HL-60 (cell line): Measurements from ENCODE around the gene MSRB3.
"Not testable (repeated sequence)": the region's sequence is repeated elsewhere in the genome, so short reads cannot be mapped to it uniquely, and the experiment has no call there.

Experiments
- DNase-seq, 2 experiments: peaks; one replicate each; pipeline ENCODE4 v3.0.0-alpha.2; 2010 to 2020; ENCODE audit warnings: low read depth in 1 of 2, low spot score in 1 of 2
- H3K27ac ChIP-seq: fragments of 250-450 bp; sonication (Bioruptor Pico); replicated peaks from 2 replicates; pipeline ENCODE4 v1.5.1; 2020; ENCODE audit warnings: mild to moderate bottlenecking, moderate library complexity
- H3K27me3 ChIP-seq: fragments of 250-450 bp; sonication (Bioruptor Pico); 2 replicates; pipeline ENCODE4 v1.5.1; 2021; ENCODE audit warnings: mild to moderate bottlenecking, moderate library complexity; ENCODE audit not compliant: insufficient read depth, poor library complexity, severe bottlenecking
- H3K4me3 ChIP-seq: replicated peaks from 2 replicates; pipeline ENCODE4 v1.5.1; 2011; ENCODE audit warnings: mild to moderate bottlenecking, control low read depth, low read length; ENCODE audit not compliant: insufficient read depth
- GABPA ChIP-seq: IDR thresholded peaks from 2 replicates; pipeline ENCODE4 v1.6.1; 2012; ENCODE audit warnings: low read depth
- POLR2AphosphoS5 ChIP-seq: IDR thresholded peaks from 2 replicates; pipeline ENCODE4 v1.6.1; 2012; ENCODE audit warnings: low read depth
- SPI1 ChIP-seq: IDR thresholded peaks from 2 replicates; pipeline ENCODE4 v1.6.1; 2012; ENCODE audit warnings: low read depth, mild to moderate bottlenecking, borderline replicate concordance
- TF ChIP-seq, protein P1 (sequence below): IDR thresholded peaks from one replicate; pipeline ENCODE4 v1.5.1; 2011; ENCODE audit warnings: low read length, control low read depth, inconsistent platforms; ENCODE audit not compliant: insufficient read depth
- TF ChIP-seq, protein P2 (sequence below): IDR thresholded peaks from 2 replicates; pipeline ENCODE4 v1.6.1; 2012; ENCODE audit warnings: low read depth; ENCODE audit not compliant: insufficient replicate concordance

The MSRB3 gene

DNA sequence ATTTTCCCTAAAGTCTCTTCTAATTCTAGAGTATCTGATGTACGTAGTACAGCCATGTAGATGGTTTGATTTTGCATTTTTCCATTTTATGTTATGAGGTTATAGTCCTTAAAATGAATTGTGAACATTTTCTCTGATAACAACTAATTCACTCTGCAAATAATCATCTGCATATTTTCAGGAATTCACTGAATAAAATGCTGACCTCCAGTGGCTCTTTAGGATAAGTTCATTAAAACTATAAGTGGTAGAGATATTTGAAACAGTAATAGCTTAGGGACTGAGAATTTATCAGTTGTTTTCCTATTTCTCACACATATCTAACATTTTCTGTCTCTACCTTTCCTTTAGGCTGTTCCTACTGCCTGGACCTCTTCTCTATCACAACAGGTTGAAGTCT lies 4.4 kb downstream of the MSRB3 start:
- H3K27me3 ChIP-seq, result no peaks in the 10 kb centered on the region
- H3K4me3 ChIP-seq, result no peak overlapping the region
- no peak overlapping the region for H3K27ac ChIP-seq
- no peak for DNase-seq
- no peak for TF ChIP-seq SPI1
- no peak for TF ChIP-seq POLR2AphosphoS5
- TF ChIP-seq, protein P1, sequence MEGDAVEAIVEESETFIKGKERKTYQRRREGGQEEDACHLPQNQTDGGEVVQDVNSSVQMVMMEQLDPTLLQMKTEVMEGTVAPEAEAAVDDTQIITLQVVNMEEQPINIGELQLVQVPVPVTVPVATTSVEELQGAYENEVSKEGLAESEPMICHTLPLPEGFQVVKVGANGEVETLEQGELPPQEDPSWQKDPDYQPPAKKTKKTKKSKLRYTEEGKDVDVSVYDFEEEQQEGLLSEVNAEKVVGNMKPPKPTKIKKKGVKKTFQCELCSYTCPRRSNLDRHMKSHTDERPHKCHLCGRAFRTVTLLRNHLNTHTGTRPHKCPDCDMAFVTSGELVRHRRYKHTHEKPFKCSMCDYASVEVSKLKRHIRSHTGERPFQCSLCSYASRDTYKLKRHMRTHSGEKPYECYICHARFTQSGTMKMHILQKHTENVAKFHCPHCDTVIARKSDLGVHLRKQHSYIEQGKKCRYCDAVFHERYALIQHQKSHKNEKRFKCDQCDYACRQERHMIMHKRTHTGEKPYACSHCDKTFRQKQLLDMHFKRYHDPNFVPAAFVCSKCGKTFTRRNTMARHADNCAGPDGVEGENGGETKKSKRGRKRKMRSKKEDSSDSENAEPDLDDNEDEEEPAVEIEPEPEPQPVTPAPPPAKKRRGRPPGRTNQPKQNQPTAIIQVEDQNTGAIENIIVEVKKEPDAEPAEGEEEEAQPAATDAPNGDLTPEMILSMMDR, result no peak
- no peak for TF ChIP-seq GABPA
- TF ChIP-seq, protein P2, sequence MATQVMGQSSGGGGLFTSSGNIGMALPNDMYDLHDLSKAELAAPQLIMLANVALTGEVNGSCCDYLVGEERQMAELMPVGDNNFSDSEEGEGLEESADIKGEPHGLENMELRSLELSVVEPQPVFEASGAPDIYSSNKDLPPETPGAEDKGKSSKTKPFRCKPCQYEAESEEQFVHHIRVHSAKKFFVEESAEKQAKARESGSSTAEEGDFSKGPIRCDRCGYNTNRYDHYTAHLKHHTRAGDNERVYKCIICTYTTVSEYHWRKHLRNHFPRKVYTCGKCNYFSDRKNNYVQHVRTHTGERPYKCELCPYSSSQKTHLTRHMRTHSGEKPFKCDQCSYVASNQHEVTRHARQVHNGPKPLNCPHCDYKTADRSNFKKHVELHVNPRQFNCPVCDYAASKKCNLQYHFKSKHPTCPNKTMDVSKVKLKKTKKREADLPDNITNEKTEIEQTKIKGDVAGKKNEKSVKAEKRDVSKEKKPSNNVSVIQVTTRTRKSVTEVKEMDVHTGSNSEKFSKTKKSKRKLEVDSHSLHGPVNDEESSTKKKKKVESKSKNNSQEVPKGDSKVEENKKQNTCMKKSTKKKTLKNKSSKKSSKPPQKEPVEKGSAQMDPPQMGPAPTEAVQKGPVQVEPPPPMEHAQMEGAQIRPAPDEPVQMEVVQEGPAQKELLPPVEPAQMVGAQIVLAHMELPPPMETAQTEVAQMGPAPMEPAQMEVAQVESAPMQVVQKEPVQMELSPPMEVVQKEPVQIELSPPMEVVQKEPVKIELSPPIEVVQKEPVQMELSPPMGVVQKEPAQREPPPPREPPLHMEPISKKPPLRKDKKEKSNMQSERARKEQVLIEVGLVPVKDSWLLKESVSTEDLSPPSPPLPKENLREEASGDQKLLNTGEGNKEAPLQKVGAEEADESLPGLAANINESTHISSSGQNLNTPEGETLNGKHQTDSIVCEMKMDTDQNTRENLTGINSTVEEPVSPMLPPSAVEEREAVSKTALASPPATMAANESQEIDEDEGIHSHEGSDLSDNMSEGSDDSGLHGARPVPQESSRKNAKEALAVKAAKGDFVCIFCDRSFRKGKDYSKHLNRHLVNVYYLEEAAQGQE, result no peak

DNA sequence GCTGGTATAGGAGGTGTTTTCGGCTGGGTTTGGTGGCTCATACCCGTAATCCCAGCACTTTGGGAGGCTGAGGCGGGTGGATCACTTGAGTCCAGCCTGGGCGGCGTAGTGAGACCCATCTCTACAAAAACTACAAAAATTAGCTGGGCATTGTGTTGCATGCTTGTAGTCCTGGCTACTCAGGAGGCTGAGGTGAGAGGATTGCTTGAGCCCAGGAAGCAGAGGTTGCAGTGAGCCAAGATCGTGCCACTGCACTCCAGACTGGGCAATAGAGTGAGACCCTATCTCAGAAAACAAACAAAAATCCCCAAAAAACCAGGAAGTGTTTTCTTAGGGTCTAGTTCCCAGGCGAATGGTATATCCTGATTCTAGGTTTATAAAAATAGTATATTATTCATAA lies 7.0 kb downstream of the MSRB3 start:
- H3K4me3 ChIP-seq, H3K27me3 ChIP-seq, H3K27ac ChIP-seq, DNase-seq: not testable (repeated sequence)

DNA sequence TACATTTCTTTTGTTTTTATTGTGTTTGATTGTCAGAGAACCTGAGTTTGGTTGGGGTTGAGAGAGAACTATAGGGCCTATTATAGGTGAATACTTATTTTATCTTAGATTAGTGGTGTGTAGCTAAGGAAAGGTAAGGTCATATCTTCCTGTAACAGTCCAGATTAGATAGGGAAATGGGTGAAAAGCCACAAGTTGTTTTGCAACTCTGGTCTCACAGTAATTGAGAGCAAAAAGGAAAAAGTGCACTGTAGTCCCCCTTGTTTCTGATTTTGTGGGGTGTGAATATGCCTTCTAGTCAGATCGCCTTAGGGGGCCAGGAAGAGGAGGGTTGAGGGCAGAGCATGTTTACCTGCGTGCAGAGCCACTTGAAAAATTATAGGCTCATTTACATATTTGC lies 8.9 kb downstream of the MSRB3 start:
- DNase-seq, result peak in 1 of 2 experiments; percentile 47
- Histone ChIP-seq H3K27me3 (no peaks in the 10 kb centered on the region), H3K4me3 (no peak overlapping the region), H3K27ac (no peak overlapping the region)
- 0 out of 2 replicates have a peak, but pooled peaks have one; percentile 15 for TF ChIP-seq SPI1
- TF ChIP-seq, protein P2, result no peak
- TF ChIP-seq GABPA, result no peak
- TF ChIP-seq, protein P1, result no peak
- TF ChIP-seq POLR2AphosphoS5, result no peak

DNA sequence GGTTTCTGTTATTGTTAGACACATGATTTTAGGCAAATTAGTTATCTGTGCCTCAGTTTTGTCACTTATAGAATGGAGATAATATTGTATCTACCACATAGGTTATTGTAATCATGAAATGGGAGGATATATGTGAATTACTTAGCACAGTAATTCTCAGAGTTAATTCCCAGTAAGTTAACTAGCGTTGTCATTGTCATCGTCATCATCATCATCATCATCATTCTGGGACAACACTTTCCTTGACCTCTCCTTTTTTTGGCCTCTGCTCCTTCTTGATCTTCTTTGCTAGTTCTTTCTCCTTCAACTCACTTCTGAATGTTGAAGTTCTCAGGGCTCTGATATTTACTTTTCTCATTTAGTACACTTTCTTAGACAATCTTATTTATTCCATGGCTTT lies 13.8 kb downstream of the MSRB3 start:
- H3K4me3 ChIP-seq, result no peak overlapping the region
- no peak for DNase-seq
- no peaks in the 10 kb centered on the region for H3K27me3 ChIP-seq
- TF ChIP-seq, protein P1, result no peak
- TF ChIP-seq GABPA (no peak), SPI1 (no peak)
- TF ChIP-seq, protein P2, result no peak
- H3K27ac ChIP-seq, result no peak overlapping the region
